C4-2B (cell line): ENCODE measurements around the gene DVL1.

Source experiments
- ZFX ChIP-seq: fragments of 450-650 bp; IDR thresholded peaks from 2 replicates; pipeline ENCODE4 v1.6.1; 2017
- TF ChIP-seq, protein P1 (sequence below): fragments of 450-650 bp; conservative IDR thresholded peaks from 2 replicates; pipeline ENCODE4 v1.5.1; 2017; ENCODE audit warnings: mild to moderate bottlenecking

DNA sequence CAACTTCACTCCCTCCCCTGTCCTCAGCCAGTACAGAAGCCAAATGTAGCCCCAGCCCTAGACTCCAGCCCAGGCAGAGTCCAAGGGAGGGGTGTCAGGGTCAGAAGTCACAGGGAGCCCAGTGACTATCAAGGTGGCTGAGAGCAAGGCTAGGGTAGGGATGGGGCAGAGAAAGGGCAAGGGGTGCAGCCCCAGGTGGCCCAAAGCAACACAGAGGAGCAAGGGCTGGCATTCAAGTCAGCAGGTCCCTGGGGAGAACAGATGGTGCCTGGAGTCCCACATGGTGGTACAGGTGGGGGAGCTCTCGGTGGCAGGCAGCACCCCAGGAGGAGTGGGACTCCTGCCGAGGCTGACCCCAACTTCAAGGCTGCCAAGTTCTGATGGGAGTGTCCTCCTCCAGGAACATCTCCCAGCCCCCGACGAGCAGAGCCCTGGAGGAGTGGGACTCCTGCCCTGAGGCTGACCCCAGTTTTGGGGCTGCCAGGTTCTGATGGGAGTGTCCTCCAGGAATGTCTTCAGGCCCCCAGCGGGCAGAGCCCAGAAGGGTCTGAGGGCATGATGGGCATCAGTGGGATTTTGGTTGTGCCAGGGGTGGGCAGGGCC, 3.7 kb upstream of the DVL1 start:
- TF ChIP-seq, protein P1, sequence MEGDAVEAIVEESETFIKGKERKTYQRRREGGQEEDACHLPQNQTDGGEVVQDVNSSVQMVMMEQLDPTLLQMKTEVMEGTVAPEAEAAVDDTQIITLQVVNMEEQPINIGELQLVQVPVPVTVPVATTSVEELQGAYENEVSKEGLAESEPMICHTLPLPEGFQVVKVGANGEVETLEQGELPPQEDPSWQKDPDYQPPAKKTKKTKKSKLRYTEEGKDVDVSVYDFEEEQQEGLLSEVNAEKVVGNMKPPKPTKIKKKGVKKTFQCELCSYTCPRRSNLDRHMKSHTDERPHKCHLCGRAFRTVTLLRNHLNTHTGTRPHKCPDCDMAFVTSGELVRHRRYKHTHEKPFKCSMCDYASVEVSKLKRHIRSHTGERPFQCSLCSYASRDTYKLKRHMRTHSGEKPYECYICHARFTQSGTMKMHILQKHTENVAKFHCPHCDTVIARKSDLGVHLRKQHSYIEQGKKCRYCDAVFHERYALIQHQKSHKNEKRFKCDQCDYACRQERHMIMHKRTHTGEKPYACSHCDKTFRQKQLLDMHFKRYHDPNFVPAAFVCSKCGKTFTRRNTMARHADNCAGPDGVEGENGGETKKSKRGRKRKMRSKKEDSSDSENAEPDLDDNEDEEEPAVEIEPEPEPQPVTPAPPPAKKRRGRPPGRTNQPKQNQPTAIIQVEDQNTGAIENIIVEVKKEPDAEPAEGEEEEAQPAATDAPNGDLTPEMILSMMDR, result no peak
- no peak for TF ChIP-seq ZFX
